Cerebellar nuclear complex (tissue), 1 donor: ENCODE results near the gene ARHGAP12.
"Not testable (repeated sequence)": the region's sequence is repeated elsewhere in the genome, so short reads cannot be mapped to it uniquely, and the experiment has no call there.

Experiments used
- DNase-seq, 2 experiments: peaks; one replicate each; lab custom pipeline; 2025; lab: John Stamatoyannopoulos, UW

The ARHGAP12 gene, protein sequence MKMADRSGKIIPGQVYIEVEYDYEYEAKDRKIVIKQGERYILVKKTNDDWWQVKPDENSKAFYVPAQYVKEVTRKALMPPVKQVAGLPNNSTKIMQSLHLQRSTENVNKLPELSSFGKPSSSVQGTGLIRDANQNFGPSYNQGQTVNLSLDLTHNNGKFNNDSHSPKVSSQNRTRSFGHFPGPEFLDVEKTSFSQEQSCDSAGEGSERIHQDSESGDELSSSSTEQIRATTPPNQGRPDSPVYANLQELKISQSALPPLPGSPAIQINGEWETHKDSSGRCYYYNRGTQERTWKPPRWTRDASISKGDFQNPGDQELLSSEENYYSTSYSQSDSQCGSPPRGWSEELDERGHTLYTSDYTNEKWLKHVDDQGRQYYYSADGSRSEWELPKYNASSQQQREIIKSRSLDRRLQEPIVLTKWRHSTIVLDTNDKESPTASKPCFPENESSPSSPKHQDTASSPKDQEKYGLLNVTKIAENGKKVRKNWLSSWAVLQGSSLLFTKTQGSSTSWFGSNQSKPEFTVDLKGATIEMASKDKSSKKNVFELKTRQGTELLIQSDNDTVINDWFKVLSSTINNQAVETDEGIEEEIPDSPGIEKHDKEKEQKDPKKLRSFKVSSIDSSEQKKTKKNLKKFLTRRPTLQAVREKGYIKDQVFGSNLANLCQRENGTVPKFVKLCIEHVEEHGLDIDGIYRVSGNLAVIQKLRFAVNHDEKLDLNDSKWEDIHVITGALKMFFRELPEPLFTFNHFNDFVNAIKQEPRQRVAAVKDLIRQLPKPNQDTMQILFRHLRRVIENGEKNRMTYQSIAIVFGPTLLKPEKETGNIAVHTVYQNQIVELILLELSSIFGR

DNA sequence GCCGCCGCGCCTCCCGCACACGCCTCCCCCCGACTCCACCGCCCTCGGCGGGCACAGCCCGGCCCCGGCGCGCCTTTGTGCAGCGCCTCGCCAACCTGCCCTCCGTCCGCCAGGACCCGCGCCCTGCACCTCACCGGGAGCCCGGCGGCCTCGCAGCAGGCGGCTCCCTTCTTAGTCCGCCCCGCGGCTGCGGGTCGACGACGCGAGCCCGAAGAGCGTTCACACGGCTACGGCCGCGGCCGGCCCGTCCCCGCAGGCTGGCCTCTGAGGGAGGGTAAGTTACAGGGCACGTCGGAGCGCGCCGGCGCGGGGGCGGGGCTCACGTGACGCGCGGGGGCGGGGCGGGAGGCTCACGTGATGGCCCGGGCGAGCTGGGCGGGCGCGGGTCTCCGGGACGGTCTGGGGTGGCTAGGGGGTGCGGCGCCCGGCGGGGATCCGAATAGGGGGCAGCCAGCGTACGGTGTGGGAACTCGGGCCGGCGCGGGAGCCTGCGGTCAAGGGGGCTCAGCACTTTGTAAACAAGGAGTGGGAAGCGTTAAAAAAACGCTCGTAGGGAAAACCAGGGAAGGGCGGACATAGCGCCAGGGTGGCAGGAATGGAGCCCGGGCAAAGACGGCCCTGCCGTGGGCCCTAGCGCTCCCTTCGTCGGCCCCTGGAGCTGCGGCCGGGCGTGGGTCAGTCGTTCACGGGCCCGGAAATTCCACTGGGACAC is at the start of gene ARHGAP12:
ARHGAP12 (minus strand) TSS at position 283 of the 712 bp plus-strand sequence. CDS start 19,976 bp downstream, outside the sequence.
- peak in 1 of 2 experiments; percentile 33 for DNase-seq

DNA sequence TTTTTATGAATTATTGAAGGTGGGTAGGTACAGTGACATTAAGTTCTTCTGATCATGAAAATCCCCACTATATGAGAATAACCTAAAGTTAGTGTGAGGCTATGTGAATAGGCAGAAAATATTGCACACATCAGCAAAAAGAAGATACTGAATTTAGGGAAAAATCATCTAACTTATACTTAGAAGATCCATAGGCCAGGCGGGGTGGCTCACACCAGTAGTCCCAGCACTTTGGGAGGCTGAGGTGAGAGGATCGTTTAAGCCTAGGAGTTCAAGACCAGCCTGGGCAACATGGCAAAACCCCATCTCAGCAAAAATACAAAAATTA is 49.5 kb upstream of the ARHGAP12 start:
- no peak for DNase-seq

DNA sequence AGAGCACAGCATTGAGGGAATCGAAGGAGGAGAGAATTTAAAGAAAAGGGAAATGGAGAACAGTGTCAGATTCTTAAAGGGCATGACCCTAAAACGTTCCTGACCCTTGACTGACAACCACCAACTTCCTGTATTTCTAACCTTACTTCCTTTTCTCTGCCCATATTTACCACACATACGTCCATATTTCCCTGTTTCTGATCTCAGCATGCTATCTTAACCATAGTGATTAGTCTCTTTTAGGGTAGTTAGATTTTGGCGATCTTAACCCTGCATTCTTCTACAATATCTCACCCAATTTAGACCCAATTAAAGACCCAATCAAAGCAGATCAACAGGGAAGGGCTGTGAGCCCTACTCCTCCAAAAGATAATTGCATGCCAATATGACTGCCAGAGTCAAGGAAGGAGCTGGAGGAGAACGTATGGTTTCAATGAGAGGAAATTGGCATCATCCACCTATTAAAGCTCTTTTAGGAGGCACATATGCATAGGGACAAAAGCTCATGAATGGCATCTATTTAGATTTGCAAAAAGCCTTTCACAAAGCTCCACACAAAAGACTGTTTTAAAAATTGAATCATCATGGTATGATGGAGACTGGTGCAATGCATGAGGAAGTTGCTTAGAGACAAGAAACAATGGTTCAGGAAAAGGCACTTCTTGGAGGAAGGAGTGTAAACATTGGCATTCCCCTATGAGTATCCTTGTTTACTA is 49.0 kb upstream of the ARHGAP12 start:
- no peak for DNase-seq

DNA sequence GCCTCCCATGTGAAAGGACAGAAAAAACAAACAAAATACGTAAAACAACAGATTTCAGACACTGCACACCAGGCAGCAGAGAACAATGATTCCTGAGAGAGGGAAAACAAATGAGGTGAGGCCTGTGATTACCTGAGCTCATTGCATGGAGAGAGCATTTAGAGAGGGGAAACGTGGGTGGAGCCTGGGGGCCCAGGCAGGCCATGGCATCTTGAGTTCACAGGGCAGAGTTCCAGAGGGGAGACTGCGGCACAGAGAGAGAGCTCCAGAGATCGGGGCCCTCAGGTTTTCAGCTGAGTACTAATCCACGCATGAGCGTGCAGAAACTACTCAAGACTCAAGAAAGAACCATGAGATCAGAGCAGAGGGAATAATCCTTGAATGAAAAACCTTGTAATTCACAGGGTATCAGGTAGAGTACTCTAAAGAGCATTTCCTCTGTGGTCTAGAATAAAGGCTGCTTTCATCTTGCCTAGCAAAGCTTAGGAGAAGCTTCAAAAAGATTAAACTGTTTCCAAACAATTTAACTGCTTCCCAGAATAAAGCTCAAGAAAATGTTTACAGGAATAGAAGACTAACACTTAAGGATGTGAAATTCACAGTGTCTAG is 46.6 kb upstream of the ARHGAP12 start:
- no peak for DNase-seq

DNA sequence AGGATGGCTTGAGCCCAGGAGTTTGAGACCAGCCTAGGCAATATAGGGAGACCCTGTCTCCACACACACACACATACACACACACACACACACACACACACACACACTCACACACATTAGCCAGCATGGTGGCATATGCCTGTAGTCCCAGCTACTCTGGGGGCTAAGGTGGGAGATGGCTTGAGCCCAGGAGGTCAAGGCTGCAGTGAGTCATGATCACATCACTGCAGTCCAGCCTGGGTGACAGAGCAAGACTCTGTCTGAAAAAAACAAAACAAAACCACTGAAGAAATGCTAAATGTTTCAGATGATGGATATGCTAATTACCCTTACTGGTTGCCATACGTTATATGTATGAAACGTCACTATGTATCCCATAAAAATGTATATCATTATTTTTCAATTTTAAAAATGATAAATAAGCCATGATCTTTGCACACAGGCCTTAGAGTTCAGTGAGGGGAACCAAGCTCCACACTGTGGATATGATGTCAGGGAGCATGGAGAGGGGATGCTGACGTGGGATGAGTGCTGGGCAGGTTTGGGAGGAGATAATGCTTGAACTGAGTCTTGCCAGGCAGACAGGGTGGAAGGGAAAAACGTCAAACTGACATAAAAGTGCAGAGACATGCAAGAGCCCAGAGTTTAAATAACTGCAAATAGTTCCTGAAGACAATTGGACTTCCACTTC is 45.9 kb upstream of the ARHGAP12 start:
- DNase-seq, result no peak

DNA sequence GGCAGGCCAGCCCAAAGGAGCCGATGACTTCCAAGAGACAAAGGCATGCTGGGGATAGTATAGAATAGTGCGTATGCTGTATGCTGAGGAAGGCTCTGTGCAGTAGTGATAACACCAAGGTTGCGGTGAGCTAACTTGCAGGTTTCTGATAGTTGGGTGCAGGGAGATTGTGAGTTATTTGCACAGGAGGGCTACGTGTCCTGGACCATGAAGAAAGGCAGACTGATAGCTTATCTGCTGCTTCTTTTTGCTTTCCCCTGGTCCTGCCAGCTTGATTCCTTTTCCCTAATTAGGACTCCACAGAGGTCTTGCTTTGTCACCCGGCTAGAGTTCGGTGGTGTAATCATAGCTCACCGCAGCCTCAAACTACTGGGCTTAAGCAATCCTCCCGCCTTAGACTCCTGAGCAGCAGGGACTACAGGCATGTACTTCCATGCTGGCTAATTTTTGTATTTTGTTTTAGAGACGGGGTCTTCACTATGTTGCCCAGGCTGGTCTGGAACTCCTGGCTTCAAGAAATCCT is 43.9 kb upstream of the ARHGAP12 start:
- no peak for DNase-seq

DNA sequence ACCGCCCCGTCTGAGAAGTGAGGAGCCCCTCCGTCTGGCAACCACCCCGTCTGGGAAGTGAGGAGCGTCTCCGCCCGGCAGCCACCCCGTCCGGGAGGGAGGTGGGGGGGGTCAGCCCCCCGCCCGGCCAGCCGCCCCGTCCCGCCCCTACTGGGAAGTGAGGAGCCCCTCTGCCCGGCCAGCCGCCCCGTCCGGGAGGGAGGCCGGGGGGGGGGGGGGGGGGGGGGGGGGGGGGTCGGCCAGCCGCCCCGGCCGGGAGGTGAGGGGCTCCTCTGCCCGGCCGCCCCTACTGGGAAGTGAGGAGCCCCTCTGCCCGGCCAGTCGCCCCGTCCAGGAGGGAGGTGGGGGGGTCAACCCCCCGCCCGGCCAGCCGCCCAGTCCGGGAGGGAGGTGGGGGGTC is 41.2 kb upstream of the ARHGAP12 start:
- not testable (repeated sequence) for DNase-seq

DNA sequence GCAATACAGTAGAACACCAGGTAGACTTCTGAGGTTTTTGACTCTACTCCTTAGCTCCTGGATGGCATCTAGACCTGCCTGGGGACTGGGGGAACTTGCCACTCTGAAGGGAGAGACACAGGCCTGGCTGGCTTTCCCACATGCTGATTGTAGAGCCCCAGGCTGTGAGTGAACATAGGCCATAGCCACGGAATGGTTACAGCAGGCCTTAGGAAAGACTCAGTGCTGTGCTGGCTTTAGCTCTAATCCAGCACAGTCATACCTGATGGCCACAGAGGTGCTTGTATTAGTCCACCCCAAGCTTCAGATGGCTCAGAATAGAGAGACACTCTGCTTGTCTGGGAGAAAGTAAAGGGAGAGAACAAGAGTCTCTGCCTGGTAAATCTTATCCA is 35.0 kb upstream of the ARHGAP12 start:
- no peak for DNase-seq

DNA sequence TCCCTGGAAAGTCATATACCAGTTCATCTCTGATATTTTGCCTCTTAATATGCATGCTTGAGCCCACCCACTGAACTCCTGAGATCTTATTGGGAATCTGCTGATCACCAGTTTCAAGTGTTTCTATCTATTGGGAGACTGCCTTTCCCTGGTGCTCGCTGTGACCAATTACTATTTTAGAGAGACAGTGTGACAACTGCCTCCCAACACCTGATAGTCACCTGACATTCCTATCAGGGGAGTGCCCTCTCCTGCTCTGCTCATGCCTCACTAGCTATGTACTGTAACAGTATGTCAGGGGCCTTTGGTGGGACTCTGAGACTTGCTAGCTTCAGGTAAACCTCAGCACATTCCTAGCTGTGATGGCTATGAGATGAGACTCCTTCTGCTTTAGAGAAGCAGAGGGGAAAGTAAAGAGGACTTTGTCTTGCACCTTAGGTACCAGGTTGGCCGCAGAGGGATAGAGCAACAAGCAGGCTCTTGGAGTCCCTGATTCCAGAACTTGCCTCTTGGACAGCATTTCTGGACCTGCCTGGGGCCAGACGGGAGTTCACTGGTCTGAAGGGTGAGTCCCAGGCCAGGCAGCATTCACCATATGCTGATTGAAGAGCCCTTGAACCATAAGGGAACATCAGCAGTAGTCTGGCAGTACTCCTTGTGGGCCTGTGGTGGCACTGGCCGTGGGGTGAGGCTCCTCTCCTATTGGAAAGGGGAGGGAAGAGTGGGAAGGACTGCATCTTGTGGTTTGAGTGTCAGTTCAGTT is 34.4 kb upstream of the ARHGAP12 start:
- DNase-seq, result no peak

DNA sequence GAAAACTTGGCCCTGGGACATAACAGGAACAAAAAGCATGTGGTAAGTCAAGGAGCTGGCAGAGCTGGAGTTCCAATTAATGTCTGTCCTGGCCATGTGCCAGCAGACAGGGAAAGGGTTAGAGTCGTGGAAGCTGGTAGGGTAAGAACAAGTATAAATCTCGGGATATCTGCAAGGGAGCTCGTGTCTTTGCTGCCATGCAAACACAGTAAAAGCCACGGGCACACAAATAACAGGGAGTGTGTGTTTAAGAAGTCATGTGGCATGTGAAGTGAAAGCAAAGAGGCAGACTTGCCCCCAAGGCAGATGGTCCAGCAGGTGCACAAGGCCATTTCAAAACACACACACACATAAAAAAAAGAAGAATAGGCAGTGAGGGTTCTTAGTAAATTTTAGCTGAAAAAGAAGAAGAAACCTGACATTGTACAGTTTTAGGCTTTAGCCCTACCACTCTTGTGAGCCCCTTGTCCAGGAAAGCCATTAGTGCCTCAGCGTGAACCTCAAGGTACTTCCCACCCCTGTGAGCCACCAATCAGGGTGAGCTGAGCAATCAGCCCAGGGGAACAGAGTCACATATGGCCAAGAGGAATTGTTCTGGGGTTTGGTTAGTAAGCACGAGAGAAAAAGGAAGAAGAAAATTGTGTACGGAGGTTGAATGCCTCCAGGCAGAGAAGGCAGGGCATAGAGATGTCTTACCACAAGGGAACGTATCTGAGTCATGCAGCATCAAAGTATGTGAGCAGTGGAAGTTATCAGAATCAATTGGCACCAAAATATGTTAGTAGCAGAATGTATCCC is 32.8 kb upstream of the ARHGAP12 start:
- no peak for DNase-seq

DNA sequence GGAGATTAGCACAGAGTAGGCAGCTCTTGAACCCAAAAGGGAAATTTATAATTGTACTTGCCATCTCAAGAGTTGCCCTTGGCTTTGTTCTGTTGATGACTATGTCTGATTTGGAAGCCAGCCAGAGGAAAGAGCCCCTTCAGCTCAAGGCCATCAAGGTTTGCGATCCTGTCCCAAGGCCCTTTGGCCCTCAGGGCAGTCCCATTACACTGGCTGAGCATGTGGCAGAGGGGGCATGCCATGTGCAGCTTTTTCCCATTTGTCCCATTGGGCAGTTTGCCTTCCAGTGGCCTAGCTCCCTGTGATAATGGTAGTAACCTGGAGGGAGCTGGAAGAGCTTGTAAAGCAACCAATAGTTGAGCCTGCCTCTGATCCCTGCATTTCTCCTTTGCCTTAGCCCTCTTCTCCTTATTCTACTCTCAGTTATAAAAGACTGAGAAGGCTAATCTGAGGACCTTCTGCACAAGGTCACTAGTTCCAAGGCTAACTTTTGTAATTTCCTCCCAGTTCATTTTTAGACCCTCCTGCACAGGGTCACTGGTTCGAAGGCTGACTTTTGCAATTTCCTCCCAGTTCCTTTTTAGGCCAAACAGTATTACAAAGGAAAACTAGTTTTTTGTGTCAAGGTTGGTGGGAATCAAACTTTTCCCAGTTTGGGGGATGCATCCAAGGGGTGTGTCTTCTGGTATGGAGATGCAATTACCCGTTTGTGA is 31.0 kb upstream of the ARHGAP12 start:
- no peak for DNase-seq

DNA sequence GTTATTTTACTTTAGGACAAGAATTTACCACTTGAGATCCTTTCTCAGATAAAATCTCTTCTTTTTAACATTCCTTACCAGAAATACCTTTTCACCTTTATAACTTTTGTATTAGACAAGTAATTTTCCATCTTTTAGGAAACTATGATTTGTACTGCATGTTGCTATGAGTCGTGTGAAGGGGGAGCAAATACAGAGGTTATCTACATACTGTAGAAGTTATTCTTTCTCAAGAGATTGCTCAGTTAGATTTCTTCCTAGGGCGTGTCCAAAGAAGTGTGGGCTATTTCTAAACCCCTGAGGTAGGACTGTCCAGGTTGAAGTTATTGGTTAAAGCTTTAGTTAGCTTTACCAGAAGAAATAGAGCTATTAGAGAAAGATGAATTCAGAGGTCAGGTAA is 30.2 kb upstream of the ARHGAP12 start:
- DNase-seq, result no peak

DNA sequence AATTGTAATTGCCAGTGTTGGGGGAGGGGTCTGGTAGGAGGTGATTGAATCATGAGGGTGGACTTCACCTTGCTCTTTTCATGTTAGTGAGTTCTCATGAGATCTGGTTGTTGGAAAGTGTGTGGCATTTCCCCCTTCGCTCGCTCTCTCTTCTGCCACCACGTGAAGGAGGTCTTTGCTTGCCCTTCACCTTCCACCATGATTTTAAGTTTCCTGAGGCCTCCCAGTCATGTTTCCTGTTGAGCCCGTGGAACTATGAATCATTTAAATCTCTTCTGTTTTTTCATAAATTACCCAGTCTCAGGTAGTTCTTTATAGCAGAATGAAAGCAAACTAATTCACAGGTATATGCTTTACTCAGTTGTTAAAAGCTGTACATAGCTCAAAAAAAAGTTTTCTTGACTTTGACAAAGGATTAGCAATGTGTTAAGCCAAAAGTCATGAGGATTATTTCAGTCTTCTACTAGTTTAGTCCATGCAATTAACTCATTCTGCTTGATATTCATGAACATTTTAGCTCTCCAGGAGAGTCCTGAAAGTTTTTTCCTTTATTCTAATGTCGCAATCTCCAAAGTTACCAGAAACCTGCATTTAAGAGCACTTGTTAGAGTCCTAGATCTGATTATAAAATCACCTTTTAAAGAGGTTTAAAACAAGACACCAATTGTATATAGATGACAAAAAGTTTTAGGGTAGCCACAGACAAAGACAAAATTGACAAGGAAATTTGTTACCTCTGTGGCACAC is 27.7 kb upstream of the ARHGAP12 start:
- DNase-seq, result no peak

DNA sequence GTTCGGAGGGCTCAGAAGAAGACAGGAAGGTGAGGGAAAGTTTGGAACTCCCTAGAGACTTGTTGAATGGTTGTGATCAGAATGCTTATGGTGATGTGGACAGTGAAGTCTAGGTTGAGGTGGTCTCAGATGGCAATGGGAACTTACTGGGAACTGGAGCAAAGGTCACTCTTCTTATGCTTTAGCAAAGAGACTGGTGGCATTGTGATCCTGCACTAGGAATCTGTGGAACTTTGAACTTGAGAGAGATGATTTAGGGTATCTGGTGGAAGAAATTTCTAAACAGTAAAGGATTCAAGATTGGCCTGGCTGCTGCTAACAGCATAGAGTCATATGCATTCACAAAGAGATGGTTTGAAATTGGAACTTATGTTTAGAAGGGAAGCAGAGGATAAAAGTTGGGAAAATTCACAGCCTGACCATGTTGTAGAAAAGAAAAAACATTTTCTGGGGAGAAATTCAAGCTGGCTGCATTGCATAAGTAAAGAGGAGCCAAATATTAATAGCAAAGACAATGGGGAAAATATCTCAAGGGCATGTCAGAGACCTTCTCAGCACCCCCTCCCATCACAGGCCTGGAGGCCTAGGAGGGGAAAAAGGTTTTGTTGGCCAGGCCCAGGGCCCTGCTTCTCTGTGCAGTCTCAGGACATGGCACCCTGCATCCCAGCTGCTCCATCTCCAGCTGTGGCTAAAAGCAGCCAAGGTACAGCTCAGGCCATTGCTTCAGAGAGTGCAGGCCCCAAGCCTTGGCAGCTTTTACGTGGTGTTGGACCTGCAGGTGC is 26.0 kb upstream of the ARHGAP12 start:
- DNase-seq, result no peak

DNA sequence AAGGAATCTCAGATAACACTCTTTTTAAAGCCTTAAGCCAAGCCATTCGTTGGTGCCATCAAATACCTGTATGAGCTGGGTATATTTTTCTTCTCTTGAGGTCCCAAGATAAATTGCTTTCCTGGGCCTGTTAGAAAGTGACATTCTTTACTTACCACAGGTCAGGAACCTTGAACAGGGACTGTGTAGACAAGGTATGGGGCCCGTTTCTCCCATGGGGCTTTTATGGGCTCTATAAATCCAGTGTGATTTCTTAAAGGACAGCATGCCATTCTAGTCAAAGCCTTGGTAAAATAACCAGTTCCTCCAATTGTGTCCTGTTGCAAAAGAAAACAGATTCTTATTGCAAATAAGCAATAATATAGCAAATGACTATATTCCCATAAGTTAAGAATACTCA is 24.8 kb upstream of the ARHGAP12 start:
- DNase-seq, result no peak

DNA sequence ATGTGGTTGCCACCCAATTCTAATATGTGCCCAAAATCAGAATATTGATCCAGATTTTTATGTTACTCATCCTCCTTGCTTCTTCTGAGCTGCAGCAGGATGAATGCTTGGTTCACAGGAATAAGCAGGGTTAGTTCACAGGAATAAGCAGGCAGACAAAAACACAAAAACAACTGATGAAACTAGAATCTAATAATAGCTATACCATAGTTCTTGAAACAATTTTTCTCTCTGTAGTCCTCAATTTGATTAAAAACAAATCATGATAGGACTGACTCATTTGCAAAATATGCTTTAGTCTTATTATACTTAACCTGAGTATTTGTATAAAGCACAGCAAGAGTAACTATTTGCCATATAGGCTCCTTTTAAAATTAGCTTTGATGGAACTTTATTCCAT is 24.4 kb upstream of the ARHGAP12 start:
- no peak for DNase-seq

DNA sequence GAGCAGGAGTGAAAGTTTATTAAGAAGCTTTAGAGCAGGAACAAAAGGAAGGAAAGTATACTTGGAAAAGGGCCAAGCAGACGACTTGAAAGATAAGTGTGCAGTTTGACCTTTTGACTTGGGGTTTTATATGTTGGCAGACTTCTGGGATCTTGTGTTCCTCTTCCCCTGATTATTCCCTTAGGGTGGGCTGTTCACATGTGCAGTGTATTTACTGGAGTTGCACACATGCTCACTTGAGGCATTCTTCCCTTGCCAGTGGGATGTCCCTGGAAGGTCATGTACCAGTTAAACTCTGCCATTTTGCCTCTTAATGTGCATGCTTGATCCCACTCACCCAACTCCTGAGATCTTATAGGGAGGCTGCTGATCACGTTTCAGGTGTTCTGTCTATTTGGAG is 23.4 kb upstream of the ARHGAP12 start:
- no peak for DNase-seq
